Vagina (tissue), 2 donors: ENCODE measurements around the gene PLEKHA6.

Source experiments
- CTCF ChIP-seq, 3 experiments: fragments of 450-650 bp in 2 of 3; fragments of 200-600 bp in 1 of 3; sonication (generic) in 1 of 3; IDR thresholded peaks; one replicate each; pipeline ENCODE4 v1.5.1; 2017 to 2019; ENCODE audit warnings: antibody characterized with exemption in 3 of 3, mild to moderate bottlenecking in 2 of 3, moderate library complexity in 2 of 3
- POLR2A ChIP-seq, 2 donors: fragments of 450-650 bp; IDR thresholded peaks; one replicate each; pipeline ENCODE4 v1.6.1; 2017; ENCODE audit warnings: antibody characterized with exemption in 2 of 2, mild to moderate bottlenecking in 2 of 2, moderate library complexity in 2 of 2
- POLR2AphosphoS5 ChIP-seq, 2 donors: sonication (generic); formaldehyde crosslinking; IDR thresholded peaks; one replicate each; pipeline ENCODE4 v1.9.0; 2017; ENCODE audit warnings: antibody characterized with exemption in 2 of 2, mild to moderate bottlenecking in 2 of 2, low read depth in 1 of 2; ENCODE audit not compliant: insufficient read depth in 1 of 2

- TF ChIP-seq POLR2A (IDR thresholded peaks at IDR 0.05) (no peak), CTCF (IDR thresholded peaks at IDR 0.05) (no peak), POLR2AphosphoS5 (IDR thresholded peaks at IDR 0.05; ENCODE audit: insufficient read depth in 1 of 2, low read depth in 1 of 2) (no peak)
Observed at GRCh38 chr1:204301171-204301957, 58.4 kb downstream of the PLEKHA6 start.
